ACHN (cell line): ENCODE measurements around the gene C1RL.
"Not testable (repeated sequence)": the region's sequence is repeated elsewhere in the genome, so short reads cannot be mapped to it uniquely, and the experiment has no call there.

Experiments used
- DNase-seq: peaks from one replicate; pipeline ENCODE4 v3.0.0-alpha.2; 2015
- in situ Hi-C: cut with HindIII; loops from 2 replicates; pipeline ENCODE4 v1.10.0; 2017; ENCODE audit warnings: low sequenced_read_pairs, low pct_ligation_motif_present, low pct_unique_long_range_greater_than_20kb

The C1RL gene

GRCh38 chr12:7121324-7121723, 12.3 kb upstream of the C1RL start:
- in situ Hi-C loops, result no loop called here
- no peak for DNase-seq

- DNase-seq, result no peak
- in situ Hi-C loops, result no loop called here
Observed at GRCh38 chr12:7120166-7120565, 11.2 kb upstream of the C1RL start.

- no peak for DNase-seq
- in situ Hi-C loops, result no loop called here
Observed at GRCh38 chr12:7118881-7119280, 9.9 kb upstream of the C1RL start.

GRCh38 chr12:7117670-7118069, 8.7 kb upstream of the C1RL start:
- DNase-seq, result no peak
- in situ Hi-C loops, result no loop called here

- in situ Hi-C loops, result no loop called here
- DNase-seq, result no peak
Observed at GRCh38 chr12:7116916-7117315, 7.9 kb upstream of the C1RL start.

GRCh38 chr12:7116196-7116595, 7.2 kb upstream of the C1RL start:
- in situ Hi-C loops, result no loop called here
- no peak for DNase-seq

- no peak for DNase-seq
- in situ Hi-C loops, result no loop called here
Observed at GRCh38 chr12:7114851-7115250, 5.8 kb upstream of the C1RL start.

- in situ Hi-C loops, result no loop called here
Observed at GRCh38 chr12:7114008-7114407, 5.0 kb upstream of the C1RL start.

GRCh38 chr12:7113389-7113871, 4.4 kb upstream of the C1RL start:
- DNase-seq, result peak; percentile 51
- in situ Hi-C loops, result no loop called here

More at GRCh38 chr12:7114008-7114407, 5.0 kb upstream of the C1RL start:
- no peak for DNase-seq

- DNase-seq, result no peak
- in situ Hi-C loops, result no loop called here
Observed at GRCh38 chr12:7112041-7112440, 3.0 kb upstream of the C1RL start.

- no peak for DNase-seq
- in situ Hi-C loops, result no loop called here
Observed at GRCh38 chr12:7110661-7111060, 1.6 kb upstream of the C1RL start.

GRCh38 chr12:7109572-7109920, 532 bp upstream of the C1RL start:
- in situ Hi-C loops, result no loop called here

GRCh38 chr12:7108003-7108795, 815 bp downstream of the C1RL start:
- peak; percentile 94 for DNase-seq
- in situ Hi-C loops, result no loop called here

More at GRCh38 chr12:7109572-7109920, 532 bp upstream of the C1RL start:
- DNase-seq, result no peak

- in situ Hi-C loops, result no loop called here
- DNase-seq, result peak; percentile 27
Observed at GRCh38 chr12:7107636-7108002, 1.4 kb downstream of the C1RL start.

- in situ Hi-C loops, DNase-seq: not testable (repeated sequence)
Observed at GRCh38 chr12:7107181-7107580, 1.8 kb downstream of the C1RL start.

- DNase-seq, result no peak
- in situ Hi-C loops, result no loop called here
Observed at GRCh38 chr12:7106082-7106481, 2.9 kb downstream of the C1RL start.

GRCh38 chr12:7103837-7104584, 5.0 kb downstream of the C1RL start:
- no peak for DNase-seq
- in situ Hi-C loops, result no loop called here

- DNase-seq, result no peak
- in situ Hi-C loops, result no loop called here
Observed at GRCh38 chr12:7102582-7102981, 6.4 kb downstream of the C1RL start.

- in situ Hi-C loops, result no loop called here
- DNase-seq, result no peak
Observed at GRCh38 chr12:7101694-7102131, 7.3 kb downstream of the C1RL start.
